ENCODE results near the gene ACSS1.

The ACSS1 gene

DNA sequence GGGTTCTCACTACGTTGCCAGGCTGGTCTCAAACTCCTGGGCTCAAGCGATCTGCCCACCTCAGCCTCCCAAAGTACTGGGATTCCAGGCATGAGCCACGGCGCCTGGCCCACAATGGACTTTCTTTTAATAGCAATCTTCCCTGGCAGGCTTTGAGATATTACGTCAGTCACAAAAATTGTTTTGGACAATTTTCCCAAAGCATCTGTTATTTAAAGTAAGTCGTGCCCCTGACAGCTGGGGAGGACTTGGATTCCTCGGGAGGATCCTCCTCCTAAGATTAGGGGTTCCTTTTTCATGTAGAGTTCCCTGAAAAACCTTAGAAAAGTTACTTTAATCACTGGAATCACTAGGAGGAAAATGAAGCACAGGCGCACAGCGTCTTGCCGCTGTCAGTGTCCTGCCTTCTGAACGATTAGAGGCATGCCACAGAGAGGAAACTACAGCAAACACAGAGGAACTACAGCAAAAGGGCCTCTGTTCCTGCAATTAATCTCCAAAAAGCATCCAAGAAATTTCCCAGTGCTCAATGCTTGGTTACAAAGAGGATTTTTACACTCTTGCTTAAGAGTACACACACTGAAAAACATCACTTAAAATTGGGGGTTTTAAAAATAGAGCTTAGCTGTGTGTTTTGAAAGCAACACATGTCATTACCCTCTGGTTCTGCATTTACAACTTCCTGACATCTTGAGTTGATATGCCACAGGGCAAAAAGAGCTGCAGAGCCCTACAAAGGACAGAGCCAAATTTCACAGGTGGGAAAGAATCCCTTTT lies 4.5 kb downstream of the ACSS1 start:
- H3K27ac ChIP-seq (ENCODE audit: low read depth, low read length): no peak overlapping the region
- H3K79me2 ChIP-seq (ENCODE audit: control insufficient read depth, low read length): no peaks in the 10 kb centered on the region
- 0 out of 2 replicates have a peak, but pooled peaks cover 5% of the 10 kb centered on the region for H4K20me1 ChIP-seq (ENCODE audit: control insufficient read depth, insufficient read depth, low read depth, low read length)
- 0 out of 2 replicates have a peak, but pooled peaks cover 4% of the 10 kb centered on the region for H3F3A ChIP-seq (ENCODE audit: control insufficient read depth, insufficient read depth)
- TF ChIP-seq, protein P1, sequence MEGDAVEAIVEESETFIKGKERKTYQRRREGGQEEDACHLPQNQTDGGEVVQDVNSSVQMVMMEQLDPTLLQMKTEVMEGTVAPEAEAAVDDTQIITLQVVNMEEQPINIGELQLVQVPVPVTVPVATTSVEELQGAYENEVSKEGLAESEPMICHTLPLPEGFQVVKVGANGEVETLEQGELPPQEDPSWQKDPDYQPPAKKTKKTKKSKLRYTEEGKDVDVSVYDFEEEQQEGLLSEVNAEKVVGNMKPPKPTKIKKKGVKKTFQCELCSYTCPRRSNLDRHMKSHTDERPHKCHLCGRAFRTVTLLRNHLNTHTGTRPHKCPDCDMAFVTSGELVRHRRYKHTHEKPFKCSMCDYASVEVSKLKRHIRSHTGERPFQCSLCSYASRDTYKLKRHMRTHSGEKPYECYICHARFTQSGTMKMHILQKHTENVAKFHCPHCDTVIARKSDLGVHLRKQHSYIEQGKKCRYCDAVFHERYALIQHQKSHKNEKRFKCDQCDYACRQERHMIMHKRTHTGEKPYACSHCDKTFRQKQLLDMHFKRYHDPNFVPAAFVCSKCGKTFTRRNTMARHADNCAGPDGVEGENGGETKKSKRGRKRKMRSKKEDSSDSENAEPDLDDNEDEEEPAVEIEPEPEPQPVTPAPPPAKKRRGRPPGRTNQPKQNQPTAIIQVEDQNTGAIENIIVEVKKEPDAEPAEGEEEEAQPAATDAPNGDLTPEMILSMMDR (IDR thresholded peaks at IDR 0.05; ENCODE audit: low read depth, low read length, poor library complexity, severe bottlenecking): no peak
- TF ChIP-seq EZH2phosphoT487 (IDR thresholded peaks at IDR 0.05; ENCODE audit: borderline replicate concordance, low read length): no peak
- H3K4me3 ChIP-seq (ENCODE audit: low read length): no peak overlapping the region
- H3K9me2 ChIP-seq (replicated peaks; ENCODE audit: control insufficient read depth, low read length): no peaks in the 10 kb centered on the region
- peaks cover 85% of the 10 kb centered on the region for H3K27me3 ChIP-seq (ENCODE audit: control insufficient read depth, low read length)
- no peaks in the 10 kb centered on the region for H3K36me3 ChIP-seq (ENCODE audit: control insufficient read depth, low read length)
- H3K9me3 ChIP-seq (ENCODE audit: control insufficient read depth, insufficient read depth, low read length): no peaks in the 10 kb centered on the region
- H3K4me2 ChIP-seq (ENCODE audit: low read length): peak overlapping the region; percentile 30; the same call in 1 of the 2 replicates
- peaks cover 56% of the 10 kb centered on the region for H3K4me1 ChIP-seq (ENCODE audit: control insufficient read depth, low read length)

DNA sequence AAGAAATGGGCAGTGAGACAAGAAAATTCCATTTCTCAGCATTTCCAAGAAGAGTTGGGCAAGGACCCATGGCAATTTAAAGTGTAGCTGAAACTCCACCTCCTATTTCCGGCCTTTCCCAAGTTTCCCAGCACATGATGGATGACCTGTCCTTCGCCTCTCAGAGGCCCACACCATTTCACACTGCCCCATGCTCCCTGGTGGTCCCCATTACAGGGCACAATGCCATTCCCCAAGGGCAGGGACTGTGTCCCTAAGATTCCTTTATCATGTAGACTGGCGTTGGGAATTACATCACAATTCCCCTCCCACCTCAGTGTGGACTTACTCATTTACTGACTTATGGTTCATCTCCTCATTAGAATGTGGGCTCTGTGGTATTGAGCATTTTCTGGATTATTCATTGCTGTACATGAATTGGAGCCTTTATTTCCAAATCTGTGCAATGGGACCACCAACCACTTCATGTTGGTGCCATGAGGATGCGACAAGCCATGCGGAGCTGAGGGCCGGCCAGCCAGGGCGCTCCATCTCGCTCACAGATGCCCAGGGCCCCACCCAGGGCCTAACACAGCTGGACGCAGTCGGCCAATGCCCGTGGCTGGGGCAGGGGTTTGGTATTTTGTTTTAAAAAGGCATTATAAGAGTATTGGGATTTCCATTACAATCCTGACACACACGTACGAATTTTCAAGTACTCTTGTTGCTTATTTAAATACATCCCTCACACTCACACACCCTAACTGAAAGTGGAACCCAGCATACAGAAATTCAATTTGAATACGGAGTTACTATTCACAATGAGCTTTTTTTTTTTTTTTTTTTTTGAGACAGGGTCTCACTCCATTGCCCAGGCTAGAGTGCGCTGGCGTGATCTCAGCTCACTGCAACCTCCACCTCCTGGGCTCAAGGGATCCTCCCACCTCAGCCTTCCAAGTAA lies 5.4 kb downstream of the ACSS1 start:
- H3K27me3 ChIP-seq (ENCODE audit: control insufficient read depth, low read length): peaks cover 80% of the 10 kb centered on the region
- H3K9me3 ChIP-seq (ENCODE audit: control insufficient read depth, insufficient read depth, low read length): no peaks in the 10 kb centered on the region
- H3F3A ChIP-seq (ENCODE audit: control insufficient read depth, insufficient read depth): 0 out of 2 replicates have a peak, but pooled peaks cover 4% of the 10 kb centered on the region
- H3K36me3 ChIP-seq (ENCODE audit: control insufficient read depth, low read length): no peaks in the 10 kb centered on the region
- 0 out of 2 replicates have a peak, but pooled peaks cover 5% of the 10 kb centered on the region for H4K20me1 ChIP-seq (ENCODE audit: control insufficient read depth, insufficient read depth, low read depth, low read length)
- H3K9me2 ChIP-seq (replicated peaks; ENCODE audit: control insufficient read depth, low read length): no peaks in the 10 kb centered on the region
- TF ChIP-seq EZH2phosphoT487 (IDR thresholded peaks at IDR 0.05; ENCODE audit: borderline replicate concordance, low read length): no peak
- H3K4me3 ChIP-seq (ENCODE audit: low read length): no peak overlapping the region
- H3K4me1 ChIP-seq (ENCODE audit: control insufficient read depth, low read length): peaks cover 47% of the 10 kb centered on the region
- no peak overlapping the region for H3K4me2 ChIP-seq (ENCODE audit: low read length)
- no peak overlapping the region for H3K27ac ChIP-seq (ENCODE audit: low read depth, low read length)
- no peaks in the 10 kb centered on the region for H3K79me2 ChIP-seq (ENCODE audit: control insufficient read depth, low read length)

DNA sequence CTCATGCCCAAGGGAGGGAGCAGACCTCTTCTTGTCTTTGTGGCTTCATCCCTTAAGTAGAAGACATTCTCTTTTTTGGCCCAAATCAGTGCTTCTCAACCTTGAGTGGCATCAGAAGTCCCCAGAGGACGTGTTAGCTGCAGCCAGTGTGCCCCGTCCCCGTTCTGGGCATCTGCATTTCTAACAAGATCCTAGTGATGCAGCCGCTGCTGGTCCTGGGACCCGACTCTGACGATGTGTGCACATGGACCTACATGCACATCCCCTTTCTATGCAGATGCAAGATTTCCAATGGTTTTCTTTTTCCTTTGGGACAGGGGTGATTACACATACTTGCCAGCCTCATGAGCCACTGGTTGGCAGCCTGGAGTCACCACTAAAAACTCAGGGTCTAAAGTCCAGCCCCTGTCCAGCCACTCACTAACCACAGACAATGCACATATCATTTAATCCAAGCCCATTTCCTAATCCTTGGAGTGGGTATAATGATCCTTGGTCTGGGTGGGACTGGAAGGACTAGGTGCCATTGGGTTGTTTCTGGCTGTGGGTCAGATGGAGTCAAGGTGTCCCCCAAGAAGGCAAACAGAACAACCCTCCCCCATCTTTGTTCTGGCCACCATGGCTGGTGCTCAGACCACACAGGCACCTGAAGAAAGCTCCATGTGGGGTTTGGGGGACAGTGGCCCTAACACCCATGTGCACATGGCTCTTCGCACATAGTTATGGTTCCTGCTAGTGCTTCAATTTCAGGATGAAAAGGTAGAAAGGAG lies 6.4 kb downstream of the ACSS1 start:
- peaks cover 37% of the 10 kb centered on the region for H3K4me1 ChIP-seq (ENCODE audit: control insufficient read depth, low read length)
- H3K4me2 ChIP-seq (ENCODE audit: low read length): no peak overlapping the region
- H3K79me2 ChIP-seq (ENCODE audit: control insufficient read depth, low read length): no peaks in the 10 kb centered on the region
- H3F3A ChIP-seq (ENCODE audit: control insufficient read depth, insufficient read depth): 0 out of 2 replicates have a peak, but pooled peaks cover 4% of the 10 kb centered on the region
- H4K20me1 ChIP-seq (ENCODE audit: control insufficient read depth, insufficient read depth, low read depth, low read length): 0 out of 2 replicates have a peak, but pooled peaks cover 4% of the 10 kb centered on the region
- H3K36me3 ChIP-seq (ENCODE audit: control insufficient read depth, low read length): no peaks in the 10 kb centered on the region
- no peaks in the 10 kb centered on the region for H3K9me3 ChIP-seq (ENCODE audit: control insufficient read depth, insufficient read depth, low read length)
- TF ChIP-seq, protein P1 (IDR thresholded peaks at IDR 0.05; ENCODE audit: low read depth, low read length, poor library complexity, severe bottlenecking): no peak
- TF ChIP-seq EZH2phosphoT487 (IDR thresholded peaks at IDR 0.05; ENCODE audit: borderline replicate concordance, low read length): no peak
- no peaks in the 10 kb centered on the region for H3K9me2 ChIP-seq (replicated peaks; ENCODE audit: control insufficient read depth, low read length)
- H3K27me3 ChIP-seq (ENCODE audit: control insufficient read depth, low read length): peaks cover 78% of the 10 kb centered on the region
- H3K27ac ChIP-seq (ENCODE audit: low read depth, low read length): no peak overlapping the region
- no peak overlapping the region for H3K4me3 ChIP-seq (ENCODE audit: low read length)

Measured in DOHH2 (cell line).